Measurements from ENCODE around the gene DPYD.

DNA sequence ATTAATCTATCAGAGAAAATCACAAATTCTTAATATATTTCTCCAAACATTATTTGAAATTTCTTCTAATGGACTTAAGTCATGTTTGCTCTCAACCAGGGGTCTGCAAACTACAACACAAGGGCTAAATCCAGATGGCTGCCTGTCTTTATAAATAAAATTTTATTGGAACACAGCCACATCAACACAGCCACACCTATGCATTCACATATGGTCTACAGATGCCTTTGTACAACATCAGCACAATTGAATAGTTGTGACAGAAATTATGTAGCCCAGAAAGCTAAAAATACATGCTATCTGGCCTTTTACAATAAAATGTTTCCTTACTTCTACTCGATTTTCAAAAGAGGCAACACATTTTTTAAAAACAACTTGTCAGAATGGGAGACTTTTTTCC, 103.9 kb downstream of the DPYD start:
- TF ChIP-seq POLR2A (IDR thresholded peaks at IDR 0.05) (no peak), EP300 (IDR thresholded peaks at IDR 0.05) (no peak)

Data from sigmoid colon (tissue), 4 donors.